ENCODE measurements around the gene FBXO45. TPM values are rescaled to one million over a fixed set of nuclear protein-coding genes. Genes with fewer than 3 reads are reported as not detected.

The FBXO45 gene
- total and polyA plus RNA-seq, 9 of the 15 experiments (the other 6 are each of a cell fraction or from before 2014, with no cell fraction given), result 15.2 to 52.8 (median 37.0) TPM

- TF ChIP-seq CEBPG (CRISPR knock-in tag; IDR thresholded peaks at IDR 0.05), result no peak
- TF ChIP-seq CEBPG (tag; conservative IDR thresholded peaks at IDR 0.05 in 1 of 2, IDR thresholded peaks at IDR 0.05 in 1 of 2), result no peak
- no peak for TF ChIP-seq CGGBP1 (CRISPR knock-in tag; IDR thresholded peaks at IDR 0.05)
- peak; percentile 61; the same call in 1 of the 2 replicates for TF ChIP-seq NCOA1 (IDR thresholded peaks at IDR 0.05; ENCODE audit: low read depth)
- no peak for TF ChIP-seq TCFL5 (CRISPR knock-in tag; conservative IDR thresholded peaks at IDR 0.05)
- TF ChIP-seq GATA2 (CRISPR knock-in tag; IDR thresholded peaks at IDR 0.05), result peak; percentile 38; the same call in 1 of the 2 replicates
- no peak for TF ChIP-seq GTF3C2 (IDR thresholded peaks at IDR 0.05; ENCODE audit: borderline replicate concordance, extremely low read depth, insufficient read length)
- TF ChIP-seq ZNF609 (CRISPR knock-in tag; IDR thresholded peaks at IDR 0.05; ENCODE audit: borderline replicate concordance), result peak; percentile 23; the same call in 1 of the 2 replicates
- no peak for TF ChIP-seq REST (IDR thresholded peaks at IDR 0.05; ENCODE audit: borderline replicate concordance)
- TF ChIP-seq REST (CRISPR knock-in tag; IDR thresholded peaks at IDR 0.05; ENCODE audit: low read depth), result 0 out of 2 replicates have a peak, but pooled peaks have one; percentile 34
Observed at GRCh38 chr3:196632046-196632751, 63.7 kb downstream of the FBXO45 start (continued).
